ENCODE measurements around the gene PHF23.

The PHF23 gene

DNA sequence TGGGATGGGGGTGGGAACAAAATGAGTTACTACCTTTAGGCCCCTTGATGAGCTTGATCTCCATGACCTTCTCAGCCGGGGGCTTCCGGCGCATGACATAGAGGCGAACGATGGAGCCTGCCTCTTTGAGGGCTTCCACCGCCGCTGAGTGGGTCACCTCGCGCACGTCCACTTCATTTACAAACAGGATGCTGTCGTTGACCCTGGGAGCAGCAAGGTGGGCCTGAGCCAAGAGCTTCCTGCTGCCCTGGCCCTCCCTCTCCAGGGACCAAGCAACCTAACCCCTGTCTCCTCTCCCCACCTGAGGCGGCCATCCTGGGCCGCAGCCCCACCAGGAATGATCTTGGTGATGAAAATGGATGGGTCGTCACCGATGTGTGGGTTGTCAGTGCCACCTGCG lies 35.9 kb downstream of the PHF23 start:
- DNase-seq (ENCODE audit: low read depth): no peak
- TF ChIP-seq, protein P1, sequence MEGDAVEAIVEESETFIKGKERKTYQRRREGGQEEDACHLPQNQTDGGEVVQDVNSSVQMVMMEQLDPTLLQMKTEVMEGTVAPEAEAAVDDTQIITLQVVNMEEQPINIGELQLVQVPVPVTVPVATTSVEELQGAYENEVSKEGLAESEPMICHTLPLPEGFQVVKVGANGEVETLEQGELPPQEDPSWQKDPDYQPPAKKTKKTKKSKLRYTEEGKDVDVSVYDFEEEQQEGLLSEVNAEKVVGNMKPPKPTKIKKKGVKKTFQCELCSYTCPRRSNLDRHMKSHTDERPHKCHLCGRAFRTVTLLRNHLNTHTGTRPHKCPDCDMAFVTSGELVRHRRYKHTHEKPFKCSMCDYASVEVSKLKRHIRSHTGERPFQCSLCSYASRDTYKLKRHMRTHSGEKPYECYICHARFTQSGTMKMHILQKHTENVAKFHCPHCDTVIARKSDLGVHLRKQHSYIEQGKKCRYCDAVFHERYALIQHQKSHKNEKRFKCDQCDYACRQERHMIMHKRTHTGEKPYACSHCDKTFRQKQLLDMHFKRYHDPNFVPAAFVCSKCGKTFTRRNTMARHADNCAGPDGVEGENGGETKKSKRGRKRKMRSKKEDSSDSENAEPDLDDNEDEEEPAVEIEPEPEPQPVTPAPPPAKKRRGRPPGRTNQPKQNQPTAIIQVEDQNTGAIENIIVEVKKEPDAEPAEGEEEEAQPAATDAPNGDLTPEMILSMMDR (IDR thresholded peaks at IDR 0.05; ENCODE audit: control insufficient read depth, insufficient read depth, low read depth, low read length, missing control alignments): no peak

DNA sequence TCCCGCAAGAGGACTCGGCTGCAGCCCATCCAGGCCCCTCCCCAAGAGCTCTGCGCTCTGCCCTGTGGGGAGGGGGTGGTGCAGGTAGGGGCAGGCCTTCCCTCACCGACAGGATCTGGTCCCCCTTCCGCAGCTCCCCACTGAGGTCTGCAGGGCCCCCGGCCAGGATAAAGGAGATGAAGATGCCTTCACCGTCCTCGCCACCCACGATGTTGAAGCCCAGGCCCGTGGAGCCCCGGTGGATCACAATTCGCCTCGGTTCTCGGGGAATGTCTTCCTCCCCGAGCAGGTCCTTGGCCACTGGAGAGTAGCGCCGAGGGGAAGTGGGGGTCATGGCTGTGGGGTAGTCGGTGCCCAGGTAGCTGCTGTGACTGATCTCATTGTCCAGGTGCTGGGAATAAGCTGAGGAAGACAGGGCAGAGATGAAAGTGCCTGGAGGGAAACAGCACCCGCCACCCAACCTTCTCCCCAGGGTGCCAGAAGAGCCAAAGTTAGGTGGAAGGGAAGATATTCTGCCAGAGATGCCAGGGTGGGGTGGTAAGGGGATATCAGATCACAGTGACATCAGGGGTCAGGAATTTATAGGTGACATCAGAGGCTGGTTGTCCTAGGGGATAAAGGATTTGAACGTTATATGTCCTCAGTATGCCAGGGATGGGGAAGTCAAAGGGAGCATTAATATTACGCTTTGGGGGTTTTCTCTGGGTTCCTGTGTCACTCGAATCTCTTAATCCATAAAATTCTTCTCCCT lies 42.4 kb downstream of the PHF23 start:
- TF ChIP-seq, protein P1 (IDR thresholded peaks at IDR 0.05; ENCODE audit: control insufficient read depth, insufficient read depth, low read depth, low read length, missing control alignments): no peak
- DNase-seq (ENCODE audit: low read depth): no peak
- H3K4me3 ChIP-seq (ENCODE audit: control insufficient read depth, low read depth, low read length): no peak overlapping the region

More for the DNA sequence above, 35.9 kb downstream of the PHF23 start:
- no peak overlapping the region for H3K4me3 ChIP-seq (ENCODE audit: control insufficient read depth, low read depth, low read length)

DNA sequence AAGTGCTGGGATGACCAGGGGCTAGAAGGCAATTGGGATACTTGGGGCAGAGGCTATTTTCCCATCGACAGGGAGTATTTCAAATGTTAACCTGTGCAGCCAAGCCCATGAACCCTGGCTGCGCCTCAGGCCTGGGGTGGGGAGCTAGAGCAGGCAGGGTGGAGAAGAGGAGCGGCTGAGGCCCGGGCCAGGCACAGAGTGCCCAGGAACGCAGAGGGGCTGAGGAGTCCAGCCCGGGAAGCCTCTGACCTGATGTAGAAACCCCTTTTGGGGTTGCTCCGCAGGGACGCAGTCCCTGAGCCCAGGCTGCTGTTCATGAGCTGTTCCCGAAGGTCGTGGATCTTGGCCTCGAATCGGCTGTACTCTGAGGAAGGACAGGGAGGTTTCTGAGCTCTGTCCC lies 43.3 kb downstream of the PHF23 start:
- no peak overlapping the region for H3K4me3 ChIP-seq (ENCODE audit: control insufficient read depth, low read depth, low read length)
- TF ChIP-seq, protein P1 (IDR thresholded peaks at IDR 0.05; ENCODE audit: control insufficient read depth, insufficient read depth, low read depth, low read length, missing control alignments): no peak
- no peak for DNase-seq (ENCODE audit: low read depth)

DNA sequence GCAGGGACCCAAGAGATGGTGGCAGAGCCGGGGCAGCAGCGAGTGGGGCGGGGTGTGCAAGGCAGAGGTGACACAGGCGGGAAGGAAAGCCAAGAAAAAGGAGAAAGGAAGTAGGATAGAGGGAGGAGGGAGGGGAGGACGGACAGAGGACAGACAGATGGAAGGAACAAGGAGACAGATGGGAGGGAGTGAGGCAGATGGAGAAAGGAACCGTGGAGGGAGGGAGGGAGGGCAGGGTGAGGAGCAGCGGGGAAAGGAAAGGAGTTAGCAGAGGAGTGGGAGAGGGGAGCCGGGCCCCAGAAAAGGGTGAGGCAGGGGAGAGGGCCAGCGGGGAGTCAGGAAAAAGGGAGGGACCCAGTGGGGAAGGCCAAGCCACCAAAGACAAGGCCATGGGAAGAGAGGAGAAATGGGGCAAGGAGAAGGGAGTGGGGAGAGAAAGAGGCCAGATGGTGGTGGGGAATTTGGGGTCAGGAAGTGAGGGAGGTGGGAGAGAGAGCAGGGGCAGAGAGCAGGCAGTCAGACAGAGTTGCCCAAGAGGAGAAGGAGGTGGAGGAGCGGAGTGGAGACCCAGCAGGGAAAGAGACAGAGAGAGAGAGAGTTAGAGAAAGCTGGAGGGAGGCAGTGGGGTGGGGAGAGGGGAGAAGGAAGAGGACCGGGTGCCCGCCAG lies 46.9 kb downstream of the PHF23 start:
- H3K4me3 ChIP-seq (ENCODE audit: control insufficient read depth, low read depth, low read length): no peak overlapping the region
- no peak for DNase-seq (ENCODE audit: low read depth)
- TF ChIP-seq, protein P1 (IDR thresholded peaks at IDR 0.05; ENCODE audit: control insufficient read depth, insufficient read depth, low read depth, low read length, missing control alignments): no peak

DNA sequence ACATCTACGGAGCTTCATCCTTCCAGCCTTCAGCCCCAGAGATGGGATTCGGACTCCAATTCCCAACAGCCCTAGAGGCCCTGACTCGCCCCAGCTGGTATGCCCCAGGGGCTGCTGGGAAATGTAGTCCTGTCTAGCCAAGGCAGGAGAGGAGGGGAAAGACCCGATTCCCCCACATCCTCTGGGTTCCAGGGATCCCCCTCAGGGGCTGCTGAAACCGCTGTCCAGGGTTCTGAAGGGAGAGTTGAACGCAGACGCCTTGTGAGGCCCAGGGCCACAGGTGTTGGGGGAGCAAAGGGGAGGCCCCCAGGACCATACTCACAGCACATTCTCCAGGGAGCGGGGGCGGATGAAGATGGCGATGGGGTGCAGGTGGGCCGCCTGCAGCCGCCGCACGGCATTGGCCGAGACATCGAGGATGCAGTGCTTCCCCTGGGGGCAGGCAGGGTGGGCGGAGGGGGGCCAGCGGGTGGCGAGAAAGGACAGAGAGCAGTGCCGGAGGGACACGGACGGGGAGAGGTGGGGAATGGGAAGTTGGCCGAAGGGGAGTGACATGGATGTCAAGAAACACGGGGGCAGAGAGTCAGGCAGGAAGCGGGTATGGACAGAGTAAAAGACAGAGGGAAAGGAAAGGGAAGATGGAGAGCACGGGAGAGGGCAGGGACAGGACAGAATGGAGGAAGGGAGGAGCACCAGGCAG lies 47.5 kb downstream of the PHF23 start:
- DNase-seq (ENCODE audit: low read depth): no peak
- H3K4me3 ChIP-seq (ENCODE audit: control insufficient read depth, low read depth, low read length): no peak overlapping the region
- TF ChIP-seq, protein P1 (IDR thresholded peaks at IDR 0.05; ENCODE audit: control insufficient read depth, insufficient read depth, low read depth, low read length, missing control alignments): no peak

DNA sequence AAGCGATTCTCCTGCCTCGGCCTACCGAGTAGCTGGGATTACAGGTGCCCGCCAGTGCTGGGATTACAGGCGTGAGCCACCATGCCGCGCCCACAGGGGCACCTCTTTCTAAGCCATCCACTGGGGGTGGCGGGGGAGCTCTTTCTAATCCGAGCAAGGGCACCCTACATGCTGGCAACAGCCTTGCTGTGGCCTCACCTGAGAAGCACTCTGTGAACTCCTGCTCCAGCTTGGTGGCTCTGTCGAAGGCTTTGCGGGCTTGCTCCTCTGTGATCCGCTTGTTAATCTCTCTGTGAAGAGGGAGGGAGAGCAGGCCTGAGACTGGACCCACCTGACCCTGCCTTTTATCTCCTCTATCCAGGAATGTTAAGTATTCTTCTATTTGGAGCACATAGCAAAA lies 48.2 kb downstream of the PHF23 start:
- no peak for DNase-seq (ENCODE audit: low read depth)
- H3K4me3 ChIP-seq (ENCODE audit: control insufficient read depth, low read depth, low read length): no peak overlapping the region
- TF ChIP-seq, protein P1 (IDR thresholded peaks at IDR 0.05; ENCODE audit: control insufficient read depth, insufficient read depth, low read depth, low read length, missing control alignments): no peak

Data from AG09309 (cell line).